Measurements from ENCODE around the gene ZNF317. TPM values are rescaled to one million over a fixed set of nuclear protein-coding genes. Genes with fewer than 3 reads are reported as not detected.

ZNF317 gene
- total and polyA plus RNA-seq, 2 of the 4 experiments (the other 2 are of a cell fraction): 13.0 to 17.6 TPM

GRCh38 chr19:9115307-9115813, 24.8 kb upstream of the ZNF317 start, which contains the start of gene OR7G1:
Gene OR7G1, minus strand, starts transcription at chr19:9115763. Its CDS starts 0 bp downstream, at chr19:9115763.
- DNase-seq: no peak

More at GRCh38 chr19:9115307-9115813, 24.8 kb upstream of the ZNF317 start, which contains the start of gene OR7G1:
- no peak within 1 kb of the TSS for H3K27ac ChIP-seq (ENCODE audit: insufficient read depth, low read length)
- no peak within 1 kb of the TSS for H3K4me3 ChIP-seq (ENCODE audit: insufficient read depth, low read depth, low read length)
- intact Hi-C loops (cut with micrococcal nuclease) (no loop called here), dilution Hi-C loops (cut with HindIII; ENCODE audit: low sequenced_read_pairs, unreplicated experiment) (no loop called here), in situ Hi-C loops (cut with MboI; ENCODE audit: low sequenced_read_pairs) (no loop called here)
- no peaks in the 10 kb centered on the region for H3K36me3 ChIP-seq (ENCODE audit: control insufficient read depth, insufficient read depth, low read length)
- ChIA-PET POLR2A (ENCODE audit: unreplicated experiment) (no interaction called here), CTCF (no interaction called here)
- no peaks in the 10 kb centered on the region for H3K79me1 ChIP-seq (ENCODE audit: low read depth in 1 of 2, low read length in 2 of 2)
- H3K4me2 ChIP-seq (ENCODE audit: low read depth, low read length): no peak within 1 kb of the TSS
- no peak for ATAC-seq (ENCODE audit: low read depth)
- no peak within 1 kb of the TSS for H2BK5ac ChIP-seq (ENCODE audit: low read depth, low read length, poor library complexity, severe bottlenecking)
- H3K23ac ChIP-seq (ENCODE audit: low read depth, low read length): no peak within 1 kb of the TSS
- no peak within 1 kb of the TSS for H4K91ac ChIP-seq (ENCODE audit: insufficient read depth, low read depth, low read length)
- H4K8ac ChIP-seq (ENCODE audit: low read depth in 2 of 2, low read length in 2 of 2): no peak within 1 kb of the TSS
- BruUV-seq (replicated peaks): no TSS peak
- H2AFZ ChIP-seq (replicated peaks; ENCODE audit: low read length, poor library complexity): no peak within 1 kb of the TSS
- no peak within 1 kb of the TSS for H2AK5ac ChIP-seq (ENCODE audit: low read depth, low read length)
- H2BK20ac ChIP-seq (ENCODE audit: low read depth, low read length): no peak within 1 kb of the TSS
- no peak within 1 kb of the TSS for H4K5ac ChIP-seq (ENCODE audit: low read depth, low read length)
- no peaks in the 10 kb centered on the region for H3K27me3 ChIP-seq (ENCODE audit: control insufficient read depth, insufficient read depth, low read length)
- H3K4me1 ChIP-seq (ENCODE audit: control insufficient read depth, insufficient read depth, low read length): no peaks in the 10 kb centered on the region
- H3K14ac ChIP-seq (replicated peaks; ENCODE audit: low read depth, low read length): no peak within 1 kb of the TSS
- H3K9me3 ChIP-seq (ENCODE audit: control insufficient read depth, insufficient read depth, low read length): peaks cover 4% of the 10 kb centered on the region
- H4K20me1 ChIP-seq (ENCODE audit: insufficient read depth, low read length): no peaks in the 10 kb centered on the region
- no peak within 1 kb of the TSS for H2BK120ac ChIP-seq (ENCODE audit: low read depth, low read length)
- H2BK15ac ChIP-seq (ENCODE audit: low read depth, low read length): no peak within 1 kb of the TSS
- H2AK9ac ChIP-seq (replicated peaks; ENCODE audit: low read depth, low read length, poor library complexity): no peak within 1 kb of the TSS
- H3K56ac ChIP-seq (ENCODE audit: extremely low read depth, insufficient read depth, low read length): no peak within 1 kb of the TSS
- no CpG with 5 or more reads among the region's 2 CpGs for WGBS, 2 experiments (ENCODE audit: extremely low coverage in 2 of 2, insufficient read length in 1 of 2)
- H3K9ac ChIP-seq (ENCODE audit: low read depth, low read length): no peak within 1 kb of the TSS
- TF ChIP-seq POLR2A (IDR thresholded peaks at IDR 0.05; ENCODE audit: low read depth, low read length): no peak
- no peak for TF ChIP-seq NFE2L2 (IDR thresholded peaks at IDR 0.05; ENCODE audit: low read depth, low read length)
- TF ChIP-seq SMC3 (IDR thresholded peaks at IDR 0.05; ENCODE audit: low read depth, low read length): no peak
- no peak for TF ChIP-seq RCOR1 (IDR thresholded peaks at IDR 0.05; ENCODE audit: insufficient replicate concordance, low read length)
- no peak for TF ChIP-seq CEBPB (IDR thresholded peaks at IDR 0.05; ENCODE audit: low read depth, low read length)
- no peak for TF ChIP-seq CTCF (conservative IDR thresholded peaks at IDR 0.05; ENCODE audit: low read depth, low read length)
- TF ChIP-seq MAFK (IDR thresholded peaks at IDR 0.05; ENCODE audit: low read depth, low read length): no peak
- no peak for TF ChIP-seq FOS (IDR thresholded peaks at IDR 0.05; ENCODE audit: low read depth, low read length)
- no peak for TF ChIP-seq MAZ (IDR thresholded peaks at IDR 0.05; ENCODE audit: borderline replicate concordance, low read depth, low read length)
- TF ChIP-seq MXI1 (IDR thresholded peaks at IDR 0.05; ENCODE audit: borderline replicate concordance, low read depth, low read length): no peak
- no peak for TF ChIP-seq CHD1 (IDR thresholded peaks at IDR 0.05; ENCODE audit: low read depth, low read length)
- TF ChIP-seq ELK1 (IDR thresholded peaks at IDR 0.05; ENCODE audit: borderline replicate concordance, low read depth, low read length): no peak
- TF ChIP-seq RFX5 (IDR thresholded peaks at IDR 0.05; ENCODE audit: low read depth, low read length): no peak
- no peak for TF ChIP-seq BHLHE40 (IDR thresholded peaks at IDR 0.05; ENCODE audit: low read depth, low read length)
- H3K4ac ChIP-seq (ENCODE audit: low read depth, low read length): no peak within 1 kb of the TSS
- H3K18ac ChIP-seq (ENCODE audit: low read depth, low read length): no peak within 1 kb of the TSS
- no peaks in the 10 kb centered on the region for H3K9me1 ChIP-seq (ENCODE audit: insufficient read depth, low read length)
